Cerebellar nuclear complex (tissue), 1 donor: ENCODE results near the gene ARL13A.
"Not testable (repeated sequence)": the region's sequence is repeated elsewhere in the genome, so short reads cannot be mapped to it uniquely, and the experiment has no call there.

ENCODE experiments used
- DNase-seq, 2 experiments: peaks; one replicate each; lab custom pipeline; 2025; lab: John Stamatoyannopoulos, UW

Gene ARL13A

DNA sequence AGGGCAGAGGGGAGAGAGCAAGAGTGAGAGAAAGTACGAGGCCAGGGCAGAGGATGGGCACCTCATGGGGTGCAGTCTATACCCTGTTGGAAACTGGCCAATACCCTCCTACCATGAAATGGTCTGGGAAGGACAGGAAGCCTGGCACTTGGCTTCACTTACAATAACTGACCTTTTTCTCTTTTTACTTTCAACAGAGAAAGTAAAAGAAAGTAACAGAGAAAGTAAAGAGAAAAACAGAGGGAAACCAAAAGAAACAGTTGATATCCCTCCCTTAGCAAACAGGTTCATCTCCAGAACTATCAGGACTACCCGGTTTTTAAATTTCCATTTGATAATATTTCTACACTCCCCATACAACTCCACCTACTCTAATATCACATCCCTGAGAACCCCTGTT lies 20.6 kb downstream of the ARL13A start:
- DNase-seq, result no peak

DNA sequence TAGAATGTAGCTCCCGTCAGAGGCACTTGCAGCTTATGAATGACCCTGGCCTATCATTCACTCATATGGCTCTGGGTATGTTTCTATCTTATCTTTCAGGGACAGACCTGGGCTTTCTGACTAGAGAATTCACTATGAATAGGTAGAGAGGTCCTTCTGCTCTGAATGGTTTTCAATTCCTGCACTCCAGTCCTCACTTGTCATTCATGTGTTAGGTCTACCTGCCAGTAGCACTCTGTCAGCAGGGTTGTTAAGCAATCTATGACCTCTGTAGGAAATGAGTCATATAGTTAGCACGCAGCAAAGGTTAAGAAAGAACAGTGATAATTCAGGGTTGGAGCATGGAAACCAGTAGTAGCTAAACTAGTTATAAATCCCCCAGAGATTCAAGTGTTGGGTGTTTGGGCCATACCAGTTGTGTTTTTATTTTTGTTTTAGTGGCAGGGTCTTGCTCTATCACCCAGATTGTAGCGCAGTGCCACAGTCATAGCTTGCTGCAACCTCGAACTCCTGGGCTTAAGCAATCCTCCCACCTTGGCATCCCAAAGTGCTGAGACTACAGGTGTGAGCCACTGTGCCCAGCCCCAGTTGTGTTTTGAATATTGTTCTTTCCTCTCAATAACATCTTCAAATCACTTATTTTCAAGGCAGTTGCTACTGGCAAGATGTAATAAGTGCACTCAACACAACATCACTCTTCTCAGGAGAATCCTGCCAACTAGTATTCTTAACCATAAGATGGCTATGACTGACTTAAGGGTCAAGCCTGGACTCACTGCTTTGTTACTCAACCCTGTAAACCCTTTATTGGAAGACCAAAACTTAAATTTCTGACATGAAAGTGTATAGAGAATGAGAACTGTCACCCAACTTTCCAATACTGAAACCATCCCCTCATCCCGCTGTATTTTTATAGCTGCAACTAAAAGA lies 25.1 kb downstream of the ARL13A start:
- no peak for DNase-seq

DNA sequence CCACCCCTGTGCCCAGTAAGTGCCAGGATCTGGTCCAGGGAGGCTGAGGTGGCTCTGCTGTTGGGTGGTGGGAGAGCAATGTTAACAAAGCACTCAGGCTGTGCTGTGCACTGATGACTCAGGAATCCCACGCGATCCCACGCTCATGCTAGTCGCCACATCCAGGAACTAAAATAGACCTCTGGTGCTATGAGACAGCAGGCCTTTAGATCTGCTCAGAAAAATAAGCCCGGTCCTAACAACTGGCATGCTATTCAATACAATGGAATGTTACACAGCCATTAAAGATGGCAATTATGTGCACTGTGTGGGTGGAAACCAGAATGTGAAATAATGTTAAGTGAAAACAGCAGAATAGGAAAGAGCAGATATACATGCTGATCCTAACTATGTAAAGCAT lies 26.0 kb downstream of the ARL13A start:
- no peak for DNase-seq

DNA sequence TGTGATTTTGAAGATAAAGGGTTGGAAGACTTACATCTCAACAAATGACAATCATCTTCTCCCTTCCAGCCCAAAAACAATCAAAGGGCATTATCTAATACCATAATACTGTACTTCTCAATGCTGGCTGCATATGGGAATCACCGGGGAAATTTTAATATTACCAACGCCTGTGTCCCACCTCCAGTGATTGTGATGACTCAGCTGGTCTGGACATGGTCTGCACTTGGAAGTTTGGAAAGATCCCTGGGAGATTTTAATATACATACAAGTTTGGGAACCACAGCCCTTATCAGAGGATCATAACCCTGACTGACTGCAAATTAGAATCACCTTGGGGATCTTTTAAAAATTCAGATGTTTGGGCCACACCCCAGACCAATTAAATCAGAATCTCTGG lies 29.9 kb downstream of the ARL13A start:
- no peak for DNase-seq

DNA sequence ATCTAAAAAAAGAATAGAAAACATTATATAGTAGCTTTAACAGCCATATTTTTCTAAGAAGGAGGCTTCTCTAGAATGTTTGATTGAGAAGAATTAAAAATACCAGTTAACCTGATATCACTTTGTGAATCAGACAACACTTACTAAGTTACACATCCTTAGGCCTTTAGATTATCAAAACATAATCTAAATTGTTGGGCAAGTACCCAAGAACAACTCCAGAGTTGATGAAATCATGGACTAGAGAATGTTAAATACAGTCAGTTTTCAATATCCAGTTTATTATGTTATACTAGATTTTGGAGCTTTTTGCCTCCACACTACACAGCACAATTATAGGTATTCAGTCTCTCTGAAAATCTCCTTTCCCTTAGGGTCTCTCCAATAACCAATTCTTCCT lies 39.6 kb downstream of the ARL13A start:
- no peak for DNase-seq

DNA sequence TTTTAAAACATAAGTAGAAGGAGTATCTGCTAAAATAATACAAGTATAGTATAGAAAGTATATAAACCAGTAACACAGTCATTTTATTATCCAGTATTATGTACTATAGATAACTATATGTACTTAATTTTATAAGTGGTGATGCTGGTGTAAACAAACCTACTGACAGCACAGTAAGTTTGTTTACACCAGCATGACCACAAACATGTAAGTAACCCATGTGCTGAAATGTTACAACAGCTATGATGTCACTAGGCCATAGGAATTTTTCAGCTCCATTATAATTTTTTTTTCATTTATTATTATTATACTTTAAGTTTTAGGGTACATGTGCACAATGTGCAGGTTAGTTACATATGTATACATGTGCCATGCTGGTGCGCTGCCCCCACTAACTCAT lies 42.5 kb downstream of the ARL13A start:
- not testable (repeated sequence) for DNase-seq

DNA sequence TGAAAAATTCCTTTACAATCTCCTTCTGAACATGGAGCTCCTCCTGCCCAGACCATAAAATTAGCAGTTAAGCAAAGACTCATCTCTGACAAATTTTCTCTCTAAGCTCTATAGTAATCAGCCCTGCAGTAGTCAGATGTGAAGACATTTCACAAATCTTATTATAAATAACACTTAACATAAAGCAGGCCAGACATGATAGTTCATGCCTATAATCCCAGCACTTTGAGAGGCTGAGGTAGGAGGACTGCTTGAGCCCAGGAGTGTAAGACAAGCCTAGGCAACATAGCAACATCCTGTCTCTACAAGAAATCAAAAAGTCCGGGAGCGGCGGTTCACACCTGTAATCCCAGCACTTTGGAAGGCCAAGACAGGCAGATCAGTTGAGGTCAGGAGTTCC lies 52.5 kb downstream of the ARL13A start:
- no peak for DNase-seq

DNA sequence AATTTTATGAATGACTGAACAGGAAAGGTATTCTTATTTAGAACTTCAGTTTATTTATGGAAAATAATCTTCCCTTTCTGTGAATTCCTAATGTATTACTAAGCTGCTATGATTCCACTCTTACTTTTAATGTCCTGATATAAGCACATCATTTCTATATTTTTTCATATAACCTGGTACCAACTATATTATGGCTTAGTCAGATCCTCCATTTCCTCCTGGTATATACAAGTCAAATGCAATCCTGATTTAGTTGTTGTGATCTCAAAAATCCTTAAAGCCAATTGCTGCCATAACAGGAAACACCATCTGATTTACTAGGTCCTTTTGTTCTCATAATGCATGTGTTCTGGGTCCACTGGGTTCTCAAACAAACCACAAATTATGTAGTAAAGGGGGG lies 55.6 kb downstream of the ARL13A start:
- no peak for DNase-seq

DNA sequence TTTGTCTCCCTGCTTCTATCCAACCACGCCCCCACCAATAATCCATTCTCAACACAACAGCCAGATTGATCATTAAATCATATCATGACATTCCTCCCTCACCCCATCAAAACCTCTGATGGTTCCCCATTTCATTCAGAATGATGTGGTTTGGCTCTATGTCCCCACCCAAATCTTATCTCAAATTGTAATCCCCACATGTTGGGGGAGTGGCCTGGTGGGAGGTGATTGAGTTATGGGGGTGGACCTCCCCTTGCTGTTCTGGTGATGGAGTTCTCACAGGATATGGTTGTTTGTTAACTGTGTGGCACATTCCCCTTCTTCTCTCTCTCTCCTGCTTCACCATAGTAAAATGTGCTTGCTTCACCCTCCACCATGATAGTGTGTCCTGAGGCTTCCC lies 59.1 kb downstream of the ARL13A start:
- DNase-seq, result no peak

DNA sequence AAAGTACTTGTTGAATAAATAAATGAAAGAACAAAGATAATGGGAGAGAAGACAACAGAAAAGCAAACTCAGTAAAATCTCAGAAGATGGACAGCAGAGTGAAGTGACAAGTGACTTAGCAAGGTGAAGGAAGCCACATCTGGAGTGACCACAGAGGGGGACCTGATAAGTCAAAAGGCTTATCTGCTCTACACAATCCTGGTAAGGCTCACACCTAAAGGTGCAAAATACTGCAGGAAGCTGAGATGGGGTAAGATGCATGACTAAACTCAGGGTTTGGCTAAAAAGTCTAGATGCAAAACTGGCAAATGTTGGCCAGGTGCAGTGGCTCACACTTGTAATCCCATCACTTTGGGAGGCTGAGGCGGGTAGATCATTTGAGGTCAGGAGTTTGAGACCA lies 60.2 kb downstream of the ARL13A start:
- DNase-seq, result no peak

DNA sequence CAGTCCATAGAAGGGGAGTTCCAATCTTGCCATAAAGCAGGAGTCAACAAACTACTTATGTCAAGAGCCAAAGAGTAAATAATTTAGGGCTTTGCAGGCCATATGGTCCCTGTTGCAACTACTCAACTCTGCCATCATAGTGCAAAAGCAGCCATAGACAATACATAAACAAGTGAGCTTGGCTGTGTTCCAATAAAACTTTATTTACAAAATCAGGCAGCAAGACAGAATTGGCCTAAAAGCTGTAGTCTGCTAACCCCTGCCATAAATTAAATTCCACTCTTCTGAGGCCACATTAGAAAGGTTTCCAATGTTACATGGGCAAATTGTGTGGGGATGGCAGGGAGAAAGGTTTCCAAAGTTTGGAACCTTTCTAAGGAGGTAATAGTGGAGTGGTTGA lies 67.7 kb downstream of the ARL13A start:
- no peak for DNase-seq

DNA sequence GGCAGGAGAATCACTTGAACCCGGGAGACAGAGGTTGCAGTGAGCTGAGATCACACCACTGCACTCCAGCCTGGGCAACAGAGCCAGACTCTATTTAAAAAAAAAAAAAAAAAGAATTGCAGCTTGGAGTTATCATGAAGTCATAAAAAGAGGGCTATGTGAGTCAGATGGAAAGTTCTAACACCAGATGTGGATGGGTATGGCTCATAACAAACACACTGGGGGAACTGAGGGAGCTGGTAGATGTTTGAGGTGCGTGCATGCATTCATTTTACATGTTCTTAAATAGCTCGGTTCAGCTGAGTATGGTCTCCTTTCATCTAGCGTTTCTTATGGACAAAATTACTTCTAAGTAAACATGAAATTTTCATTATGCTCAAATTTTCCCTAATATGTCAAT lies 70.7 kb downstream of the ARL13A start:
- no peak for DNase-seq
